ENCODE results near the gene DDX52. TPM values are rescaled to one million over a fixed set of nuclear protein-coding genes. Genes with fewer than 3 reads are reported as not detected.

DDX52 gene
- total RNA-seq, 3 donors from 2014 or later (not counting 1 experiment from before 2014, with no cell fraction given), result 39.1 to 47.5 (median 41.9) TPM

DNA sequence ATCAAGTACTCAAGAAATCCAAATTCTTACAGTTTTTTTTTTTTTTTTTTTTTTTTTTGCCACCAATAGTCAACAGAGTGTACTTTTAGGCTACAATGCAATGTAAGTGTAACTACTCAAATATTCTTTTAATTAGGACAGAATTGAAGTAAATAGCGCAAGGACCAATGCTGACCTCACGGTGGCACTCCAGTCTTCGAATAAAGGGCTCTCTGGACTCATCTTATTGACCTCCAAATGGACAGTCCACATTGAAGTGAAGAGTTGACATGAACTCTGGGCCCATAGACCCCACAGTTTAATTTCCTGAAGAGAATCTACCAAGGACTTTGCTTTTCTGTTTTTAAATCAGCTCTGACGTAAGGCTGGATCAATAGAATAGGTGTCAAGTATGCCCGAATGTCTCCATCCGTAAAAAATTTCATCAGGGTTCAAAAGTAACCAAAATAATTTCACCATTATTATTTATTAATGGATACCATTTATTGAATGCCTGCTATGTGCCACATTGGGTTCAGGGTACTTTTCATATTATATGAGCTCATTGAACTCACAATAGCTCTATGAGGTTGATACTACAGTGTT, 7.3 kb upstream of the DDX52 start:
- intact Hi-C loops (cut with micrococcal nuclease), result no loop called here

DNA sequence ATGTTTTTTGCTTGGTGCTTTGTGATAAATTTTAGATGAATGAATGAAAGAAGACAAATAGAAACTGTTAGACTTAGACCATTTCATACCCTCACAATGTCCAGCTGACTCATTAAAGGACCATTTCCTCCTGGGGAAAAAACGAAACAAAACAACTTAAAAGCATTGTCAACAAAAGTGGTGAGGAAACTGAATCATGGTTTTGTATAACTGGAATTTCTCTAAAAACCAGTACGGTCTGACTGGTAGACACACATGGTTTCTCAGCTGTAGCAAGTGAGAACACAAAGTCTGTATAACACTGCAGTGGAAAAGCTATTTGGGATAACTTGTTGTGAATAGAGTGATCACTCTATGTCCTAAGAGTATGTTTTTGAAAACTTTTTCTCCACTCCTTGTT, 5.3 kb upstream of the DDX52 start:
- peaks cover 44 to 70% of the 10 kb centered on the region in 2 donors for H3K27me3 Mint-ChIP-seq (ENCODE audit: low read depth in 2 of 2)
- WGBS (ENCODE audit: insufficient coverage), result 52% methylated on average over 2 of the region's 2 CpGs
- no peak overlapping the region for H3K4me3 Mint-ChIP-seq
- no peak overlapping the region for H3K4me3 ChIP-seq (ENCODE audit: low read length)
- DNase-seq (no peak), ATAC-seq (no peak)
- no peak overlapping the region for H3K27ac ChIP-seq (ENCODE audit: low read length)
- intact Hi-C loops (cut with micrococcal nuclease), result no loop called here
- peaks cover 10% of the 10 kb centered on the region for H3K27me3 ChIP-seq (ENCODE audit: control insufficient read depth, insufficient read depth, low read length)
- H3K36me3 Mint-ChIP-seq, result no peaks in the 10 kb centered on the region
- H3K4me1 ChIP-seq (ENCODE audit: control insufficient read depth, insufficient read depth, low read length), result peaks cover 4% of the 10 kb centered on the region
- no peak overlapping the region for H3K27ac Mint-ChIP-seq
- H3K36me3 ChIP-seq (ENCODE audit: control insufficient read depth, insufficient read depth, low read length), result no peaks in the 10 kb centered on the region
- no peaks in the 10 kb centered on the region for H3K9me3 ChIP-seq (ENCODE audit: control insufficient read depth, insufficient read depth, low read length)
- H3K9me3 Mint-ChIP-seq, result no peaks in the 10 kb centered on the region
- H3K4me1 Mint-ChIP-seq, result peaks cover 3 to 5% of the 10 kb centered on the region in 2 donors
- TF ChIP-seq, protein P1, sequence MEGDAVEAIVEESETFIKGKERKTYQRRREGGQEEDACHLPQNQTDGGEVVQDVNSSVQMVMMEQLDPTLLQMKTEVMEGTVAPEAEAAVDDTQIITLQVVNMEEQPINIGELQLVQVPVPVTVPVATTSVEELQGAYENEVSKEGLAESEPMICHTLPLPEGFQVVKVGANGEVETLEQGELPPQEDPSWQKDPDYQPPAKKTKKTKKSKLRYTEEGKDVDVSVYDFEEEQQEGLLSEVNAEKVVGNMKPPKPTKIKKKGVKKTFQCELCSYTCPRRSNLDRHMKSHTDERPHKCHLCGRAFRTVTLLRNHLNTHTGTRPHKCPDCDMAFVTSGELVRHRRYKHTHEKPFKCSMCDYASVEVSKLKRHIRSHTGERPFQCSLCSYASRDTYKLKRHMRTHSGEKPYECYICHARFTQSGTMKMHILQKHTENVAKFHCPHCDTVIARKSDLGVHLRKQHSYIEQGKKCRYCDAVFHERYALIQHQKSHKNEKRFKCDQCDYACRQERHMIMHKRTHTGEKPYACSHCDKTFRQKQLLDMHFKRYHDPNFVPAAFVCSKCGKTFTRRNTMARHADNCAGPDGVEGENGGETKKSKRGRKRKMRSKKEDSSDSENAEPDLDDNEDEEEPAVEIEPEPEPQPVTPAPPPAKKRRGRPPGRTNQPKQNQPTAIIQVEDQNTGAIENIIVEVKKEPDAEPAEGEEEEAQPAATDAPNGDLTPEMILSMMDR (IDR thresholded peaks at IDR 0.05), result no peak

More for the DNA sequence above, 7.3 kb upstream of the DDX52 start:
- no peak overlapping the region for H3K4me3 ChIP-seq (ENCODE audit: low read length)
- Mint-ChIP-seq H3K4me1 (no peaks in the 10 kb centered on the region), H3K4me3 (no peak overlapping the region), H3K9me3 (no peaks in the 10 kb centered on the region), H3K36me3 (no peaks in the 10 kb centered on the region), H3K27ac (no peak overlapping the region), H3K27me3 (ENCODE audit: low read depth in 2 of 2) (peaks cover 36 to 61% of the 10 kb centered on the region in 2 donors)
- H3K4me1 ChIP-seq (ENCODE audit: control insufficient read depth, insufficient read depth, low read length), result no peaks in the 10 kb centered on the region
- H3K27me3 ChIP-seq (ENCODE audit: control insufficient read depth, insufficient read depth, low read length), result peaks cover 10% of the 10 kb centered on the region
- H3K27ac ChIP-seq (ENCODE audit: low read length), result no peak overlapping the region
- no peaks in the 10 kb centered on the region for H3K9me3 ChIP-seq (ENCODE audit: control insufficient read depth, insufficient read depth, low read length)
- ATAC-seq (no peak), DNase-seq (no peak)
- TF ChIP-seq, protein P1 (IDR thresholded peaks at IDR 0.05), result no peak
- WGBS (ENCODE audit: insufficient coverage), result 55% methylated on average over 4 of the region's 6 CpGs
- H3K36me3 ChIP-seq (ENCODE audit: control insufficient read depth, insufficient read depth, low read length), result no peaks in the 10 kb centered on the region

DNA sequence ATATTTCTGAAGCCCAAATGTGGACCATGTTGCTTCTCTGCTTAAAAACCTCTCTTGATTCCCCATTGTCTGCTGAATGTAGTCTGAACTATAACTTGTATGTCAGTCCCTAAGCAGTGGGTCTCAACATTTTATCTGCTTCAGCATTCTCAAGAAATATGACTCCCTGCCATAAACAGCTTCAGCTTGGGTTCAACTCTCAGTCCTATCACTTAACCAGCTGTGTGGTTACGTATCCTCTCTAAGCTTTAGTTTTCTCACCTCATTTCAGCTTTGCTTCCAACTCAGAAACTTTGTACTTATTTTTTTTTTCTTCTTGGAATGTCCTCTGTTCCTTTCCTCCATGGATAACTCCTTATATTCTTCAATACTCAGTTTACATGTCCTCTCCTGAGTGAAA, 4.6 kb upstream of the DDX52 start:
- Histone ChIP-seq H3K27ac (ENCODE audit: low read length) (no peak overlapping the region), H3K9me3 (ENCODE audit: control insufficient read depth, insufficient read depth, low read length) (no peaks in the 10 kb centered on the region), H3K4me3 (ENCODE audit: low read length) (no peak overlapping the region), H3K36me3 (ENCODE audit: control insufficient read depth, insufficient read depth, low read length) (no peaks in the 10 kb centered on the region), H3K4me1 (ENCODE audit: control insufficient read depth, insufficient read depth, low read length) (peaks cover 6% of the 10 kb centered on the region), H3K27me3 (ENCODE audit: control insufficient read depth, insufficient read depth, low read length) (peaks cover 10% of the 10 kb centered on the region)
- Mint-ChIP-seq H3K27ac (no peak overlapping the region), H3K27me3 (ENCODE audit: low read depth in 2 of 2) (peaks cover 40 to 63% of the 10 kb centered on the region in 2 donors), H3K4me3 (no peak overlapping the region), H3K4me1 (peaks cover 10 to 12% of the 10 kb centered on the region in 2 donors), H3K36me3 (no peaks in the 10 kb centered on the region), H3K9me3 (no peaks in the 10 kb centered on the region)
- no peak for DNase-seq
- 83% methylated on average over 1 of the region's 1 CpG for WGBS (ENCODE audit: insufficient coverage)
- intact Hi-C loops (cut with micrococcal nuclease), result no loop called here
- TF ChIP-seq, protein P1 (IDR thresholded peaks at IDR 0.05), result no peak
- no peak for ATAC-seq

DNA sequence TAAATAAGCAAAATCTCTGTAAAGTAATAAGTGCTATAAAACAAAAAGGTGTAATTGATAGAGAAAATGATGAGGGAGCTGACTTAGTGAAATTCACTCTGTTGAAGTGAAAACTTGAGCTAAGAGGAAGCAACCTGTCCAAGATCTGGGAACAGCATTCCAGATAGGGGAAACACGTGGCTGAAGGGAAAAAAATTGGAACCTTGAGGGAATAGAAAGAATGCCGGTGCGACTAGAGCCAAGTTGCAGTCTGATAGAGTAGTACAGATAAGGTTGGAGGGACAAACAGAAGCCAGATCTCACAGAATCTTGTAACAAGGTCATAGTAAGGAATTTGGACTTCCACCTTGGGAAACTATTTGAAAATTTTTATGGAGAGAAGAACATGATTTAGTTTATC, 623 bp upstream of the DDX52 start:
- Histone ChIP-seq H3K27ac (ENCODE audit: low read length) (no peak overlapping the region), H3K36me3 (ENCODE audit: control insufficient read depth, insufficient read depth, low read length) (peaks cover 9% of the 10 kb centered on the region), H3K27me3 (ENCODE audit: control insufficient read depth, insufficient read depth, low read length) (peaks cover 4% of the 10 kb centered on the region), H3K9me3 (ENCODE audit: control insufficient read depth, insufficient read depth, low read length) (no peaks in the 10 kb centered on the region), H3K4me3 (ENCODE audit: low read length) (peak overlapping the region; percentile 100), H3K4me1 (ENCODE audit: control insufficient read depth, insufficient read depth, low read length) (peaks cover 6% of the 10 kb centered on the region)
- H3K4me3 Mint-ChIP-seq, result peak overlapping the region; percentile 96
- TF ChIP-seq, protein P1 (IDR thresholded peaks at IDR 0.05), result no peak
- no peaks in the 10 kb centered on the region for H3K9me3 Mint-ChIP-seq
- 66% methylated on average over 3 of the region's 3 CpGs for whole genome bisulfite sequencing (ENCODE audit: insufficient coverage)
- H3K4me1 Mint-ChIP-seq, result peaks cover 29 to 34% of the 10 kb centered on the region in 2 donors
- ATAC-seq (no peak), DNase-seq (no peak)
- H3K27me3 Mint-ChIP-seq (ENCODE audit: low read depth in 2 of 2), result peaks cover 25 to 35% of the 10 kb centered on the region in 2 donors
- H3K36me3 Mint-ChIP-seq, result peaks cover 7% of the 10 kb centered on the region
- peak overlapping the region; percentile 89 to 90 for H3K27ac Mint-ChIP-seq
- intact Hi-C loops (cut with micrococcal nuclease), result loop anchor here (2.0 kb wide), 1 partner anchor 35 kb away; the partner anchor contains the start of gene SYNRG

All from natural killer cell (primary cell).